DMS53 treated with DMSO at 0.1 percent for 48 hours (cell line): ENCODE data around the gene PRDM16.

Experiments
- DNase-seq: peaks from one replicate; lab custom pipeline; 2025; ENCODE audit not compliant: unreplicated experiment; lab: John Stamatoyannopoulos, UW

The PRDM16 gene

GRCh38 chr1:3068564-3069431 is at the start of gene PRDM16:
Gene PRDM16, plus strand, starts transcription at chr1:3069203. Its CDS starts 57 bp downstream, at chr1:3069260.
- DNase-seq, result no peak

GRCh38 chr1:3019516-3020051 is 49.4 kb upstream of the PRDM16 start:
- no peak for DNase-seq

GRCh38 chr1:3020263-3020909 is 48.6 kb upstream of the PRDM16 start:
- no peak for DNase-seq

GRCh38 chr1:3021233-3021671 is 47.8 kb upstream of the PRDM16 start, which contains the start of gene ACTRT2:
Gene ACTRT2, plus strand, starts transcription at chr1:3021467. Its CDS starts 220 bp downstream, at chr1:3021687.
- DNase-seq, result no peak

GRCh38 chr1:3021801-3022401 is 47.1 kb upstream of the PRDM16 start:
- no peak for DNase-seq

- DNase-seq, result no peak
These were observed 46.5 kb upstream of the PRDM16 start for GRCh38 chr1:3022511-3022973.

- no peak for DNase-seq
These were observed 46.0 kb upstream of the PRDM16 start for GRCh38 chr1:3022976-3023375.

- no peak for DNase-seq
These were observed 45.0 kb upstream of the PRDM16 start for GRCh38 chr1:3024019-3024418.

- DNase-seq, result no peak
These were observed 44.4 kb upstream of the PRDM16 start for GRCh38 chr1:3024588-3024987.

GRCh38 chr1:3026124-3026523 is 42.9 kb upstream of the PRDM16 start:
- DNase-seq, result no peak

- DNase-seq, result no peak
These were observed 42.2 kb upstream of the PRDM16 start for GRCh38 chr1:3026581-3027391.

- DNase-seq, result no peak
These were observed 41.2 kb upstream of the PRDM16 start for GRCh38 chr1:3027611-3028371.

- no peak for DNase-seq
These were observed 40.3 kb upstream of the PRDM16 start for GRCh38 chr1:3028531-3029282.

- no peak for DNase-seq
These were observed 39.5 kb upstream of the PRDM16 start for GRCh38 chr1:3029481-3029961.

GRCh38 chr1:3029991-3030662 is 38.9 kb upstream of the PRDM16 start:
- no peak for DNase-seq

GRCh38 chr1:3030663-3031381 is 38.2 kb upstream of the PRDM16 start:
- no peak for DNase-seq

- DNase-seq, result no peak
These were observed 37.4 kb upstream of the PRDM16 start for GRCh38 chr1:3031401-3032221.
